GM21423 (cell line): ENCODE results near the gene DMRTB1.

ENCODE experiments used
- ATAC-seq: cut with Tn5 transposase; IDR thresholded peaks from one replicate; pipeline ENCODE4 v1.9.1; 2021; ENCODE audit warnings: mild to moderate bottlenecking, moderate library complexity; ENCODE audit not compliant: unreplicated experiment

Gene DMRTB1

GRCh38 chr1:53484705-53485477 is 25.7 kb downstream of the DMRTB1 start:
- no peak for ATAC-seq

DNA sequence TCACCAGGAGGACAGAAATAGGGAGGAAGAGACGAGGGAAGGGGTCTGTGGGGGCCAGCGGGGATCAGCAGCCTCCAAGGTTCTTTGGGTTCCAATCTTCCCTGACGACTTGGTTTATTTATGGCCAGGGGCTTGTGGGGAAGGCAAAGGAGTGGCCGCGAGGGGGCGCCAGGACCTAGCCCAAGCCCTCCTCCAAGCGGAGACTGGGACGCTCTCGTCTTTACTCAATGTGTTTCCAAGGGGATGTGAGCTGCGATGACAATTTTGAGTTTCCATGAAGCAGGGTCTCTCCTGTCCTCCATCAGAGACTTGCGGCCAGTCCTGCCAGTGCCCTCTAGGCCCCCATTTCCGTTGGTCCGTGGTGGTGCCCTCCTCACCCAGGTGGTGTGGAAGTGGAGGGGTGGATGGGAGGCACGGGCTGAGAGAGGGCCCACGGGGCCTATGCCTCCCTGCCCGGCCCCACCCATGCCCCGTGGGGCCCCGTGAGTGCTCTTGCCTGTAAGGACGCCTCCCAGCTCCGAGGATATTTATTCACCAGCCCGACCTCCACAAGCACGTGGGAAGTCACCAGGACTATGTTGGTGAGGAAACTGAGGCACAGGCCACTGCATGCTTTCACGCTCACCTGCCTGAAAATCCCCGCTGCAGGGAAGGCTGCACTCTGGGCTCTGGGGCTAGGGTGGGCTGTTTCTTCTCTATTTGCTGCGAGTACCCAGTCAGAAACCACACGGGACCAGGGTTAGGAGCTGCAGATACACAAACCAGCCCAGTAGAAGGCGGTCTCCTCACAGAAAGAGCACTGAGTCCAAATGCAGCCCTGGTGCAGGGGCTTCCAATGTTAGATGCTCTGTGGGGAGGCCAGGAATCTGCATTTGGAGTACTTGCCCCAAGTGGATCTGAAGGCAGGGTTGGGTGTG is 26.5 kb downstream of the DMRTB1 start:
- ATAC-seq, result no peak

- no peak for ATAC-seq
Measured at GRCh38 chr1:53486395-53487026, 27.3 kb downstream of the DMRTB1 start.

DNA sequence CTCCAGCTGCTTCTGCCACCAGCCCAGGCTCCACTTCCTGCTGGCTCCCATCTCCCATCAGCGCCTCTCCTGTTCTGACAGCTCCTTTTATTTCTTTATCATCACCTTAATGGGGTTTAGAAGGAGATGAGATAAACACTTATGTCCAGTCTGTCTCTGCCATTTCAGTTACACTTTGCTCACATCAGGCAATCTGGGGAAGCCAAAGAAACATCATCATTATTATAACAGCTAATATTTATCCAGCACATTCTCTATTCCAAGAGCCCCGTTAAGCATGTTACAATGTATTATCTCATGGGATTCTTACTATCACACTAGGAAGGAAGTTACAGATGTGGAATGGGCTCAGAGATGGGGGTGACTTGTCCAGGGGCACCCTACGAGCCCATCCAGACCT is 31.2 kb downstream of the DMRTB1 start:
- ATAC-seq, result no peak

GRCh38 chr1:53495633-53496345 is 36.6 kb downstream of the DMRTB1 start:
- no peak for ATAC-seq

DNA sequence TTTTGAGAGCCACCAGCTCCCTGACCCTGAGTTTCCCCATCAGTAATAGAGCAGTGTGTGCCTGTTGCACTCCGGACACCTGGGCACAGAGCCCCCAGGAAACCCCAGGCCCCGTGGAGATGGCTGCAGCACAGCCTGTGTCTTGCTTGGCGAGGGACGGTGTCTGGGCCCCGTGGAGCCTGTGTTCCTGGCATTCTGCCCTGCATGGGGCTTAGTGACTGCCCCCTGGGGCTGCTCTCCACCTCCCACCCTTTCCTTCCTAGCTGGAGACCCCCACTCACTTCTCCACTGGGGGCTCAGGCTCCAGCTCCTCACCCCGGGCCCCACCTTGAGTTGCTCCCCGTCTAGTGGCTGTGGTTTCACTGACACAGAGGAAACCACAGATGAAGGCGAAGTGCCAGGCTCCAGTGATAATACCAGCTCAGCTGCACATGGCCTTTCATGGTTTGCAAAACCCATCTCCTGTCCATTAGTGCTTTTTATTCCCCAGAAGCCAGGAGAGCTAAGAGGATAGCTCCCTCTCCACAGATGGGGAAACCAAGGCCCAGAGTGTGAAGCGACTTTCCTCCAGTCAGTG is 39.4 kb downstream of the DMRTB1 start:
- no peak for ATAC-seq

DNA sequence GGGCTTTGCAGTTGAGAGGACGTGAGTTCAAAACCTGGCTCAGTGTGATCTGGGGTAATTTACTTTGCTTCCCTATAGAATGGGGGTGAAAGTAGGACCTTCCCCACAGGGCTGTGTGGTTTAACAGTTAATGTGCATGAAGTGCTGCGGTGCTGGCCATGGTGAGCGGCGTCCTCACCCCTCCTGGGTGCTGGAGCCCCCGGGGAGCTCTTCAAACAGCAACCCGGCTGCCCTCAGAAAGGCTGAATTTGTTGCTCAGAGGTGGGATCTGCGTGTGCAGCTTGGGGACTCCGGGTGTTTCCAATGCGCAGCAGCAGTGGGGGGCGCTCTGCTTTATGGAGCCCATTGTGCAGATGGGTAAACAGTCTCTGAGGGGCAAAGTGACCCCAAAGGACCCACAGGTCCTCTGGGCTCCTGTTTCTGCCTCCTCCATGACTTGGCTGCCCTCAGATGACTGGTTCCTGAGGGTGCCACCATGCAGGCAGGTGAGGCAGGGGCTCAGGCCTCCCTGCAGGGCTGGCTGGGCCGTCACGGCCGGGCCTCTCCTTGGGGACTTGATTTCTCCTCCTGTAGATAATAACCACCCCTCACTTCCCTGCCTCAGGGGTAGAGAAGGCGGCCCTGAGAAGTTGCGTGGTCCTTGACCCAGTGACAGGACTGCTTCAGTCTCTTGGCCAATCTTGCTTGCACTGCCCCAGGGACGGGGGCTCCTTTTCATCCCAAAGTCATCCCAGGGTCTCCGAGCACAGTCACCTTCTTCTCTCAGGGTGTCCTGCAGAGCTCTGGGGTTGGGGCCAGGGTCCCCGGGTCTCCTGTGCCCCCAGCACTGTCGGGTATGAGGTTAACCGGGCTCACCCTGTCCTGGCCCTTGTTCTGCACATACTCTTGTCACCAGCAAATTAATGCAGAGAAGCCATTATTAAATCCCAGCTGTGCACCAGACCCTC is 40.3 kb downstream of the DMRTB1 start:
- no peak for ATAC-seq

DNA sequence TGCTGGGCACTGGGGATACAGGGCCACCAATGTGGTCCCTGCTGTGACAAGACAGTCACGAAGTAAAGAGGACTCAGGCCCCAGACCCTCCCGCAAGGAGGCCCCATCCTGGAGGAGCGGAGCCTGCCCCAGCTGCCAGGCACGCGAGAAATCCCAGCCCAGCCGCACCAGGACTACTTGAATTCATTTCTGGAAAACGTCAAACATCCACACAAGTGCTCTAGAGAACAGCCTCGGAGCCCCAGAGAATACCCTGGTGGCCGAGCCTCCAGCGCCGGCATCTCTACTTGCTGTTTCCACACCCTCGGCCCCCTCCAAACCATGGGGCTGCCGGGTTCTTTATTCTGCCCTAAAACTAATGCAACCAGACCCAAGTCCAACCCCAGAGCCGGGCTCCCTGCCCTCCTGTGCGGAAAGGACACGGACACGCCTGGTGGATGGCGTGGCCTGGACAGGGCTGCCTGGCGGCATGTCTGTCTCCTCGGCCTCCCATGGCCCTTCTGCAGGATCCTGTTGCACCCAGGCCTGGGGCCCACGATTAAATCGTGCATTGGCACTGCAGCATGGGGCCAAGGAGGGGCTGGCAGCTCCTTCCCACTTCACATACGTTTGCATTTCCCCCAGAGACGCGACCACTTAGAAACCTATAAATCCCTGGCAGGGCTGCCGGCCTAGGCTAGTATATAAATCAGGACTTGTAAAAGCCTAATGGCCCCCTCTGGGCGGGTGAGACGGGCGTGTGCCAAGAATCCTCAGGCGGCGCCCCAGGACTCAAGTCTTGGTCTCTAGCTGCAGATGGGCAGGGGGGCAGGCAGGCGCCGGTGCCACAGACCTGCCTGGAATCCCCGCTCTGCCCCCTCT is 41.2 kb downstream of the DMRTB1 start:
- ATAC-seq, result no peak

GRCh38 chr1:53501065-53502005 is 42.1 kb downstream of the DMRTB1 start:
- ATAC-seq, result no peak

DNA sequence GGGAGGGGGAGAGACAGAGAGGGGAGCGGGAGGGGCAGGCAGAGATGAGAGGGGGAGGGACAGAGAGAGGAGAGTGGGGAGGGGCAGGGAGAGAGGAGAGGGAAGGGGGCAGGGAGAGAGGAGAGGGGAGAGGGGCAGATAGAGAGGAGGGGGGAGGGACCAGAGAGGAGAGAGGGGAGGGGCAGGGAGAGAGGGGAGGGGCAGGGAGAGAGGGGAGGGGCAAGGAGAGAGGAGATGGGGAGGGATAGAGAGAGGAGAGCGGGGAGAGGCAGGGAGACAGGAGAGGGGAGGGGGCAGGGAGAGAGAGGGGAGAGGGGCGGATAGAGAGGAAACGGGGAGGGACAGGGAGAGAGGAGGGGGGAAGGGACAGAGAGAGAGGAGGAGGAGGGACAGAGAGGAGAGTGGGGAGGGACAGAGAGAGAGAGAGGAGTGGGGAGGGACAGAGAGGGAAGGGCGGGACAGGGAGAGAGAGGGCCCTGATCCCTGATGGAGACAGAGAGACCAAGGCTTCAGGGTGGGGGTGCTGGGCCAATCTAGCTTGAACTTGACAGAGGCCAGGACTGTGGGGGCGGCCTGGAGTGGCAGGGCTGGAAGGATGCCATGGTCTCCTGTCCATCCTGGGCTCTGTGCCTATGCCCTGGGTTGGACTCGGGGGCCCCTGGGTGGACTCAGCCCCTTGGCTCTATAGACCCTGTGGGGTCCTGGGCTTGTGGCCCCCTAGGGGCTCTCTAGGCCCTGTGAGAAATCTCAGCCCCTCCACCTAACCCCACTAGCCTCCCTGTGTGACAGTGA is 43.6 kb downstream of the DMRTB1 start:
- no peak for ATAC-seq

DNA sequence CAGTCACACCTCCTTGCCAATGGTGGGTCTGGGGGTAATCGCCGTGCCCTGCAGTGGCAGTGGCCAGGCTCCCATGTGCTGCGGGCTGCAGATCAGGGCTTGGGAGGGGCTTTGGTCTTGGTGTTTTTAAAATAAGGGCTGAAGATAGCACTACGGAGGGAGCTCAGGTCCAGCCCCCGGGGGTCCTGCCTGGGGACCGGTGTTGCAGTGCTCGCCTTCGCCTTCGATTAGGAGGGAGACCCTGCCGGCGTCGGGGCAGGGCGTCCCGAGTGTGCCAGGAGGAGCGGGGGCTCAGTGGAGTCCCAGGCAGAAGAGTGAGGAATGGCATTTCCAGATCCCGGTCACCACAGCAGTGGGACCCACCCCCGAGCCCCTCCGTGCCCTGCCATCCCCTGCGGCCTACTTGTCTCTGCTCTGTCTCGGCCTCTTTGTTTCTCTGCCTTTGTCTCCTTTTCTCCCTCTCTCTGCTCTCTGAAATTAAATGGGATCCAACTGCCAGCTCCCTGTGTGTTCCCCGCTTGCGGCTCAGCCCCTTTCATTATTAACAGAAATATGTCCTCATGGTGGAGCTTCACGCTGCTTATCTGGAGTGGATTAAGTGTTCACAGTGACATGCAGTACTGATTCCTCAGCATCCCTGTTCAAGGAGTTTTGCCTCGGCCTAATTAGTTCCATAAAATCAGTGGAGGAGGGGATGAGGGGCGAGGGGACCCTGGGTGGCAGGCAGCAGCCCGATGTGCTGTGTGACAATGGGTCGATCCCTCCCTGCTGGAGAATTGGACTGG is 44.4 kb downstream of the DMRTB1 start:
- ATAC-seq, result no peak

- ATAC-seq, result no peak
Measured at GRCh38 chr1:53504901-53505300, 45.7 kb downstream of the DMRTB1 start.

DNA sequence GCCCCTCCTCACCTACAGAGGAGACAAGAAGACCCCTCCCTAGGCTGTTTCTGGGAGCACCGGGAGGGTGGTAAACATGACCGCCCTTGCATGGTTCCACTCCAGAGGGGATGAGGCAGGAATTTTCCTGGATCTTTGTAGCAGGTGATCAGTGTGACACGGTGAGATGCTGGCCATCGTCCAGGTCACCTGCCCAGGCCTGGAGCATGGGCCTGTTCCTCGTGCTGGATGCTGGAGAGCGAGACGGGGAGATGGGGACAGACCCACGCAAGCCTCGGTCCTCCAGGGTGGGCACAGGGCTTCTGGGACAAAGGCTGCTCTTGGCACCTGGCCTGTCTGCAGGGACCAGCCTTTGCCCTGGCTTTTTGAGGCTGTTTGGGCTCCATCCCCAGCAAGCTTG is 46.2 kb downstream of the DMRTB1 start:
- no peak for ATAC-seq

DNA sequence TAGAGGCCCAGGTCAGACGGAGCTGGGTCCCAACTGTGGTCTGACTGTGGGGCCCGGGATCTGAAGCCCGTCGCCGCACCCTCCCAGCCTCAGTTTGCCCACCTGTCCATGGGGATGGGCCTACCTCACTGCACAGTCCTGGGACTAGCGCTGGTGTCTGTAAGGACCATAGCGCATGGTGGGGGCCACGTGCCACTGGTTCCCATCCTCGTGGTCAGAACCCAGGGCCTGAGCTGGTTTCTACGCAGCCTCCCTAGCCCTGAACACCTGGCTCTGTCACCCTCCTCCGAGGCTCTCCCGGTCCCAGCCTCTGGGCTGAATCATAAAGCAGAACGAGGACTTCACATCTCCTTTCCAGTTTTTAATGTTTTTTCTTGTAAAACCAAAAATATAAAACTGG is 46.7 kb downstream of the DMRTB1 start:
- ATAC-seq, result no peak

- no peak for ATAC-seq
Measured at GRCh38 chr1:53506355-53507050, 47.3 kb downstream of the DMRTB1 start.
